HepG2 (cell line): ENCODE measurements around the gene SETD1A. TPM values are rescaled to one million over a fixed set of nuclear protein-coding genes. Genes with fewer than 3 reads are reported as not detected.

Experiments
- ASH2L ChIP-seq: fragments of 300-600, 200-600 bp; sonication (generic); IDR thresholded peaks from 2 replicates; pipeline ENCODE4 v1.7.0; 2017; ENCODE audit warnings: low read depth, mild to moderate bottlenecking, moderate library complexity, mixed read lengths, low read length; ENCODE audit not compliant: insufficient read length
- DZIP1 ChIP-seq: sonication (generic); formaldehyde crosslinking; IDR thresholded peaks from 2 replicates; pipeline ENCODE4 v1.5.0; 2020; ENCODE audit warnings: mild to moderate bottlenecking, missing genetic modification reagents
- E2F1 ChIP-seq: sonication (generic); formaldehyde crosslinking; IDR thresholded peaks from 2 replicates; pipeline ENCODE4 v1.5.0; 2020; ENCODE audit warnings: missing genetic modification reagents
- HDAC1 ChIP-seq: sonication (generic); formaldehyde crosslinking; IDR thresholded peaks from 2 replicates; pipeline ENCODE4 v1.5.1; 2020; ENCODE audit warnings: mild to moderate bottlenecking, missing genetic modification reagents
- HES4 ChIP-seq: sonication (generic); formaldehyde crosslinking; IDR thresholded peaks from 2 replicates; pipeline ENCODE4 v1.9.0; 2021; ENCODE audit warnings: mild to moderate bottlenecking, missing genetic modification reagents, borderline replicate concordance
- MTERF4 ChIP-seq: sonication (generic); formaldehyde crosslinking; IDR thresholded peaks from 2 replicates; pipeline ENCODE4 v1.8.0; 2023; ENCODE audit warnings: mild to moderate bottlenecking, missing genetic modification reagents
- MZF1 ChIP-seq: sonication (generic); formaldehyde crosslinking; IDR thresholded peaks from 2 replicates; pipeline ENCODE4 v1.8.1; 2023; ENCODE audit warnings: mild to moderate bottlenecking, missing genetic modification reagents, borderline replicate concordance
- NCOA5 ChIP-seq: sonication (generic); formaldehyde crosslinking; IDR thresholded peaks from 2 replicates; pipeline ENCODE4 v1.4.0; 2020; ENCODE audit warnings: missing genetic modification reagents
- PAXIP1 ChIP-seq: sonication (generic); formaldehyde crosslinking; conservative IDR thresholded peaks from 2 replicates; pipeline ENCODE4 v1.4.0; 2020; ENCODE audit warnings: mild to moderate bottlenecking, missing genetic modification reagents, moderate library complexity
- RFX3 ChIP-seq: IDR thresholded peaks from 2 replicates; pipeline ENCODE4 v1.6.1; 2016; ENCODE audit warnings: missing biosample characterization, missing genetic modification reagents
- SAP130 ChIP-seq: IDR thresholded peaks from 2 replicates; pipeline ENCODE4 v1.6.1; 2016; ENCODE audit warnings: low read depth
- ZBTB38 ChIP-seq: sonication (generic); formaldehyde crosslinking; IDR thresholded peaks from 2 replicates; pipeline ENCODE4 v1.5.1; 2020; ENCODE audit warnings: mild to moderate bottlenecking, missing genetic modification reagents
- ZNF292 ChIP-seq: sonication (generic); formaldehyde crosslinking; IDR thresholded peaks from 2 replicates; pipeline ENCODE4 v1.8.1; 2022; ENCODE audit warnings: mild to moderate bottlenecking, low read depth, missing genetic modification reagents, borderline replicate concordance
- ZNF331 ChIP-seq: sonication (generic); formaldehyde crosslinking; IDR thresholded peaks from 2 replicates; pipeline ENCODE4 v1.4.0; 2020; ENCODE audit warnings: missing genetic modification reagents
- ZNF543 ChIP-seq: sonication (generic); formaldehyde crosslinking; IDR thresholded peaks from 2 replicates; pipeline ENCODE4 v1.4.0; 2020; ENCODE audit warnings: mild to moderate bottlenecking, missing genetic modification reagents
- polyA plus RNA-seq, 8 experiments: library from polyadenylated mRNA; depleted of rRNA in 3 of 8; stranded (reverse) in 7 of 8; unstranded in 1 of 8; fragments of >200 nt; fragmentation: Illumina TruSeq in 4 of 8; extraction: Trizol in 4 of 8; gene quantifications; 2 replicates each; pipeline versions ENCODE4 v1.2.1 to v1.2.3, GENCODE V29; 2011 to 2016; ENCODE audit warnings: low read depth in 4 of 8, missing spikeins in 1 of 8, mixed read lengths in 1 of 8; ENCODE audit not compliant: insufficient read depth in 1 of 8
- total RNA-seq, 5 experiments: library from RNA; depleted of rRNA; stranded (reverse); fragments of >200 nt; fragmentation: Illumina TruSeq; extraction: Trizol; gene quantifications; 2 replicates each; pipeline ENCODE4 v1.2.3, GENCODE V29; 2016; ENCODE audit warnings: low read depth in 1 of 5

SETD1A gene
- total and polyA plus RNA-seq, 2 of the 13 experiments (the other 11 are each of a cell fraction or from before 2014, with no cell fraction given): 3.8 to 5.6 TPM

GRCh38 chr16:30941600-30942425, 15.7 kb upstream of the SETD1A start (continued):
- TF ChIP-seq PAXIP1: peak; percentile 48; the same call in 1 of the 2 replicates
- TF ChIP-seq ASH2L: peak; percentile 52
- TF ChIP-seq HES4 (CRISPR knock-in tag): 0 out of 2 replicates have a peak, but pooled peaks have one; percentile 10
- TF ChIP-seq MZF1 (CRISPR knock-in tag): no peak
- TF ChIP-seq NCOA5 (CRISPR knock-in tag): no peak
- TF ChIP-seq ZNF331: peak; percentile 24; the same call in 1 of the 2 replicates
- peak; percentile 61; the same call in 1 of the 2 replicates for TF ChIP-seq ZNF543 (CRISPR knock-in tag)
- TF ChIP-seq ZNF292 (CRISPR knock-in tag): 0 out of 2 replicates have a peak, but pooled peaks have one; percentile 23
- no peak for TF ChIP-seq RFX3 (CRISPR knock-in tag)
- peak; percentile 85 for TF ChIP-seq SAP130
- peak; percentile 52; the same call in 1 of the 2 replicates for TF ChIP-seq DZIP1 (CRISPR knock-in tag)
- TF ChIP-seq ZBTB38 (CRISPR knock-in tag): peak; percentile 67; the same call in 1 of the 2 replicates
- TF ChIP-seq E2F1 (CRISPR knock-in tag): no peak
- TF ChIP-seq MTERF4: 0 out of 2 replicates have a peak, but pooled peaks have one; percentile 49
- peak; percentile 54; the same call in 1 of the 2 replicates for TF ChIP-seq HDAC1 (CRISPR knock-in tag)
